ENCODE data around the gene SPATA31C1.

Gene SPATA31C1

GRCh38 chr9:87973122-87973521, 55.4 kb downstream of the SPATA31C1 start:
- H3K9me3 ChIP-seq (ENCODE audit: control insufficient read depth in 1 of 2, low read length in 2 of 2) = no peaks in the 10 kb centered on the region
- peaks cover 0 to 8% of the 10 kb centered on the region in 2 donors for H3K4me1 ChIP-seq (ENCODE audit: control insufficient read depth in 1 of 2, insufficient read depth in 2 of 2, low read length in 2 of 2)
- H3K27me3 ChIP-seq (ENCODE audit: low read depth, low read length) = no peaks in the 10 kb centered on the region
- peaks cover 0 to 26% of the 10 kb centered on the region in 2 donors for H3K36me3 ChIP-seq (ENCODE audit: control insufficient read depth in 1 of 2, insufficient read depth in 2 of 2, low read length in 2 of 2)
- H3K27ac ChIP-seq (ENCODE audit: low read length) = no peak overlapping the region
- no peak overlapping the region for H3K4me3 ChIP-seq (ENCODE audit: low read depth in 1 of 2, low read length in 2 of 2)

Measured in muscle layer of duodenum (tissue), 2 donors.